Measurements from ENCODE around the gene PIP5KL1.

GRCh38 chr9:127873223-127873691 lies 57.3 kb downstream of the PIP5KL1 start:
- TF ChIP-seq EZH2 (IDR thresholded peaks at IDR 0.05) (no peak), POLR2AphosphoS5 (IDR thresholded peaks at IDR 0.05; ENCODE audit: borderline replicate concordance, low read depth, low read length) (no peak)

All from SK-N-MC (cell line).